HCT116 (cell line): ENCODE data around the gene BRSK2. TPM values are rescaled to one million over a fixed set of nuclear protein-coding genes. Genes with fewer than 3 reads are reported as not detected.

Experiments
- ATAC-seq: fragments of 200-7000 bp; cut with Tn5 transposase; 2 replicates; pipeline ENCODE4 v1.9.1; 2020; ENCODE audit warnings: mild to moderate bottlenecking, moderate library complexity
- BruUV-seq: library from RNA; stranded (reverse); fragments of 400-500 nt; replicated peaks from 2 replicates; lab custom pipeline; 2021; lab: Mats Ljungman, UMichigan
- CTCF ChIA-PET: fragments of 300-600 bp; sonication (Branson Sonifier 250); formaldehyde crosslinking; loops from one replicate; lab custom pipeline; 2021; ENCODE audit warnings: antibody characterized with exemption; lab: Charles Lee
- POLR2A ChIA-PET: fragments of 300-600, 350-600 bp; sonication (Branson Sonifier 250); formaldehyde crosslinking; loops from one replicate; lab custom pipeline; 2021; ENCODE audit warnings: antibody characterized with exemption; lab: Charles Lee
- RAD21 ChIA-PET, 2 experiments: fragments of 300-600 bp; sonication (Branson Sonifier 250); formaldehyde crosslinking; loops; one replicate each; lab custom pipeline; 2023; ENCODE audit warnings: low total read pairs in 2 of 2; ENCODE audit not compliant: uncharacterized antibody in 2 of 2, unreplicated experiment in 2 of 2, low non-redundant PET in 1 of 2; lab: Charles Lee
- DNase-seq: peaks from one replicate; pipeline ENCODE4 v3.0.0-alpha.2; 2010; ENCODE audit warnings: low read depth, low spot score
- H2AFZ ChIP-seq: fragments of 200-600 bp; shearing (Covaris generic), sonication (generic); 2 replicates; pipeline ENCODE4 v1.6.1; 2017; ENCODE audit warnings: low read depth, mixed run types, mixed read lengths, antibody characterized with exemption, low read length; ENCODE audit not compliant: poor library complexity, severe bottlenecking
- H3K27ac ChIP-seq: 2 replicates; pipeline ENCODE4 v1.5.1; 2012; ENCODE audit warnings: low read depth, low read length
- H3K27me3 ChIP-seq: fragments of 200-600 bp; sonication (generic); 2 replicates; pipeline ENCODE4 v1.6.1; 2016; ENCODE audit warnings: mixed run types, low read length, mixed read lengths; ENCODE audit not compliant: insufficient read depth
- H3K36me3 ChIP-seq, 2 experiments: fragments of 200-500 bp in 1 of 2; fragments of 200-600 bp in 1 of 2; sonication (Bioruptor generic) in 1 of 2; sonication (generic) in 1 of 2; 2 replicates each; pipeline versions ENCODE4 v1.5.1 to v1.6.1; 2014 to 2016; ENCODE audit warnings: low read length in 2 of 2, inconsistent platforms in 1 of 2, mixed read lengths in 1 of 2, mixed run types in 1 of 2; ENCODE audit not compliant: insufficient read depth in 2 of 2, control insufficient read depth in 1 of 2
- H3K4me1 ChIP-seq, 2 experiments: fragments of 200-600 bp in 1 of 2; sonication (generic) in 1 of 2; 2 replicates each; pipeline versions ENCODE4 v1.5.1 to v1.6.1; 2012 to 2017; ENCODE audit warnings: low read length in 2 of 2, inconsistent platforms in 1 of 2, mild to moderate bottlenecking in 1 of 2, mixed read lengths in 1 of 2, mixed run types in 1 of 2, moderate library complexity in 1 of 2; ENCODE audit not compliant: insufficient read depth in 2 of 2, control insufficient read depth in 1 of 2
- H3K4me2 ChIP-seq: fragments of 200-600 bp; sonication (generic); 2 replicates; pipeline ENCODE4 v1.6.1; 2017; ENCODE audit warnings: mixed run types, low read length, mixed read lengths
- H3K4me3 ChIP-seq, 2 experiments: fragments of 200-600 bp in 1 of 2; sonication (generic) in 1 of 2; replicated peaks in 1 of 2; 2 replicates each; pipeline ENCODE4 v1.5.1; 2011 to 2016; ENCODE audit warnings: low read length in 2 of 2, control low read depth in 1 of 2, low read depth in 1 of 2, mild to moderate bottlenecking in 1 of 2, mixed read lengths in 1 of 2, mixed run types in 1 of 2
- H3K79me2 ChIP-seq: fragments of 200-600 bp; sonication (generic); 2 replicates; pipeline ENCODE4 v1.6.1; 2017; ENCODE audit warnings: mild to moderate bottlenecking, mixed run types, low read length, moderate library complexity, mixed read lengths; ENCODE audit not compliant: insufficient read depth
- H3K9ac ChIP-seq: fragments of 200-600 bp; sonication (generic); 2 replicates; pipeline ENCODE4 v1.6.1; 2016; ENCODE audit warnings: low read length, mixed read lengths
- H3K9me2 ChIP-seq: fragments of 200-600 bp; sonication (generic), shearing (Covaris generic); 2 replicates; pipeline ENCODE4 v1.6.1; 2017; ENCODE audit warnings: mixed run types, mild to moderate bottlenecking, moderate library complexity; ENCODE audit not compliant: insufficient read depth
- H3K9me3 ChIP-seq, 2 experiments: fragments of 200-500 bp in 1 of 2; fragments of 200-600 bp in 1 of 2; sonication (Bioruptor generic) in 1 of 2; sonication (generic) in 1 of 2; 2 replicates each; pipeline ENCODE4 v1.6.1; 2014 to 2017; ENCODE audit warnings: low read length in 2 of 2, mixed read lengths in 2 of 2, inconsistent platforms in 1 of 2, low read depth in 1 of 2, mild to moderate bottlenecking in 1 of 2, mixed run types in 1 of 2, moderate library complexity in 1 of 2; ENCODE audit not compliant: control insufficient read depth in 1 of 2, insufficient read depth in 1 of 2
- H4K20me1 ChIP-seq: fragments of 200-600 bp; sonication (generic), shearing (Covaris generic); 2 replicates; pipeline ENCODE4 v1.6.1; 2017; ENCODE audit warnings: mixed run types, mild to moderate bottlenecking, moderate library complexity; ENCODE audit not compliant: insufficient read depth
- CBX3 ChIP-seq: IDR thresholded peaks from 2 replicates; pipeline ENCODE4 v1.6.1; 2012; ENCODE audit warnings: low read depth
- CTCF ChIP-seq, 3 experiments: fragments of 200-600 bp in 1 of 3; sonication (generic) in 1 of 3; IDR thresholded peaks in 2 of 3; conservative IDR thresholded peaks in 1 of 3; 2 replicates each; pipeline ENCODE4 v1.5.1; 2012 to 2017; ENCODE audit warnings: low read depth in 2 of 3, low read length in 2 of 3, antibody characterized with exemption in 1 of 3, borderline replicate concordance in 1 of 3, control low read depth in 1 of 3, mild to moderate bottlenecking in 1 of 3, mixed read lengths in 1 of 3, mixed run types in 1 of 3, moderate library complexity in 1 of 3; ENCODE audit not compliant: insufficient read depth in 1 of 3
- EZH2 ChIP-seq: fragments of 200-600 bp; sonication (generic); IDR thresholded peaks from 2 replicates; pipeline ENCODE4 v1.6.1; 2017; ENCODE audit warnings: antibody characterized with exemption, mixed run types
- EZH2phosphoT487 ChIP-seq: fragments of 200-600 bp; IDR thresholded peaks from 2 replicates; pipeline ENCODE4 v1.6.1; 2018; ENCODE audit warnings: antibody characterized with exemption, borderline replicate concordance
- FOSL1 ChIP-seq: IDR thresholded peaks from 2 replicates; pipeline ENCODE4 v1.6.1; 2012; ENCODE audit warnings: low read depth
- POLR2A ChIP-seq: IDR thresholded peaks from 2 replicates; pipeline ENCODE4 v1.7.0; 2011; ENCODE audit warnings: borderline replicate concordance; ENCODE audit not compliant: insufficient read depth, insufficient read length; ENCODE audit errors: extremely low read depth
- POLR2AphosphoS5 ChIP-seq: IDR thresholded peaks from 2 replicates; pipeline ENCODE4 v1.6.1; 2011; ENCODE audit warnings: mild to moderate bottlenecking, low read depth, low read length, moderate library complexity
- RAD21 ChIP-seq: IDR thresholded peaks from 2 replicates; pipeline ENCODE4 v1.6.1; 2012; ENCODE audit warnings: low read depth, mild to moderate bottlenecking
- SIN3A ChIP-seq: IDR thresholded peaks from 2 replicates; pipeline ENCODE4 v1.6.1; 2012; ENCODE audit warnings: low read depth
- SRF ChIP-seq: IDR thresholded peaks from 2 replicates; pipeline ENCODE4 v1.6.1; 2012; ENCODE audit warnings: low read depth
- TCF7L2 ChIP-seq: IDR thresholded peaks from 2 replicates; pipeline ENCODE4 v1.7.0; 2011; ENCODE audit warnings: borderline replicate concordance, inconsistent platforms; ENCODE audit not compliant: insufficient read depth, insufficient read length; ENCODE audit errors: extremely low read depth
- YY1 ChIP-seq: IDR thresholded peaks from 2 replicates; pipeline ENCODE4 v1.6.1; 2011; ENCODE audit warnings: low read length, low read depth, moderate library complexity, mild to moderate bottlenecking; ENCODE audit not compliant: insufficient replicate concordance; ENCODE audit errors: extremely low read depth
- ZBTB33 ChIP-seq: IDR thresholded peaks from 2 replicates; pipeline ENCODE4 v1.6.1; 2011; ENCODE audit warnings: mild to moderate bottlenecking, low read length, moderate library complexity; ENCODE audit not compliant: insufficient replicate concordance; ENCODE audit errors: extremely low read depth
- ZFX ChIP-seq: fragments of 450-650 bp; IDR thresholded peaks from 2 replicates; pipeline ENCODE4 v1.6.1; 2017
- intact Hi-C: fragments of 100-400 bp; cut with micrococcal nuclease; formaldehyde crosslinking; loops from 2 replicates; pipeline ENCODE4 v1.10.0; 2022
- total RNA-seq: library from RNA; stranded (reverse); gene quantifications from one replicate; pipeline ENCODE4 v1.2.1, GENCODE V29; 2021; ENCODE audit not compliant: unreplicated experiment

BRSK2 gene
- total RNA-seq, 1 experiment from 2014 or later: 14.0 TPM

GRCh38 chr11:1436468-1437039 lies 46.8 kb downstream of the BRSK2 start:
- Histone ChIP-seq H2AFZ (no peak overlapping the region), H3K79me2 (no peaks in the 10 kb centered on the region), H3K4me3 (no peak overlapping the region), H3K27ac (no peak overlapping the region), H3K9me3 (no peaks in the 10 kb centered on the region), H3K4me1 (peaks cover 0 to 6% of the 10 kb centered on the region in 2 experiments; a peak in 1 of 4 replicates), H4K20me1 (no peaks in the 10 kb centered on the region), H3K27me3 (no peaks in the 10 kb centered on the region), H3K4me2 (no peak overlapping the region), H3K9me2 (no peaks in the 10 kb centered on the region), H3K36me3 (no peaks in the 10 kb centered on the region), H3K9ac (no peak overlapping the region)
- no TSS peak for BruUV-seq
- CTCF ChIA-PET: no interaction called here
- no peak for DNase-seq
- POLR2A ChIA-PET: no interaction called here
- no peak for TF ChIP-seq TCF7L2
- TF ChIP-seq RAD21: no peak
- no peak for TF ChIP-seq ZFX
- TF ChIP-seq SRF: no peak
- TF ChIP-seq CTCF (IDR thresholded peaks at IDR 0.05 in 2 of 3, conservative IDR thresholded peaks at IDR 0.05 in 1 of 3; ENCODE audit: borderline replicate concordance in 1 of 3, insufficient read depth in 1 of 3, low read depth in 2 of 3, low read length in 2 of 3): no peak
- TF ChIP-seq EZH2: no peak
- TF ChIP-seq CBX3: no peak
- no peak for TF ChIP-seq EZH2phosphoT487
- TF ChIP-seq ZBTB33: no peak
- no peak for TF ChIP-seq POLR2AphosphoS5
- TF ChIP-seq SIN3A: no peak
- TF ChIP-seq POLR2A: no peak
- TF ChIP-seq FOSL1: no peak
- TF ChIP-seq YY1: no peak
- RAD21 ChIA-PET: no interaction called here
- ATAC-seq: 0 out of 2 replicates have a peak, but pooled peaks have one; percentile 3
- intact Hi-C loops: no loop called here
